GM19328 (cell line): ENCODE results near the gene RAB29.

Experiments
- ATAC-seq: cut with Tn5 transposase; IDR thresholded peaks from one replicate; pipeline ENCODE4 v1.9.1; 2021; ENCODE audit warnings: mild to moderate bottlenecking, moderate library complexity; ENCODE audit not compliant: unreplicated experiment

RAB29 gene

DNA sequence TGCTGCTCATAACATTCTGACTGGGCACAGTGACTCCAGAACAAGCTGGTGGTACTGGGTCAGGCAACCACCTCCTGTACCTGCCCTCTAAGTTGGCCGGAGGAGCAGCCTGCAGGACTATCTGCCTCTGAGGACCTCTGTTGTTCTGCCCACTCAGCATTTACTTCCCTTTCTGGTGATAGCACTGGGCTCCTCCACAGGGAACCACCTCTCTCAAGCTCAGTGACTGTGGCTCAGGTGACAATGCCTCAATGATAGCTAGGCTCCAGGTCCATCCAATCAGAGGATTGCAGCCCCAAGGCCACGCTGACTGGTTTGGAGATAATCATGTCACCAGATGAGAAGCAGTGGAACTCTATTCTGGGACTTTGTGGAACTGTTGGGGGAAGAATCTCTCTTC is 21.9 kb upstream of the RAB29 start:
- ATAC-seq = no peak

DNA sequence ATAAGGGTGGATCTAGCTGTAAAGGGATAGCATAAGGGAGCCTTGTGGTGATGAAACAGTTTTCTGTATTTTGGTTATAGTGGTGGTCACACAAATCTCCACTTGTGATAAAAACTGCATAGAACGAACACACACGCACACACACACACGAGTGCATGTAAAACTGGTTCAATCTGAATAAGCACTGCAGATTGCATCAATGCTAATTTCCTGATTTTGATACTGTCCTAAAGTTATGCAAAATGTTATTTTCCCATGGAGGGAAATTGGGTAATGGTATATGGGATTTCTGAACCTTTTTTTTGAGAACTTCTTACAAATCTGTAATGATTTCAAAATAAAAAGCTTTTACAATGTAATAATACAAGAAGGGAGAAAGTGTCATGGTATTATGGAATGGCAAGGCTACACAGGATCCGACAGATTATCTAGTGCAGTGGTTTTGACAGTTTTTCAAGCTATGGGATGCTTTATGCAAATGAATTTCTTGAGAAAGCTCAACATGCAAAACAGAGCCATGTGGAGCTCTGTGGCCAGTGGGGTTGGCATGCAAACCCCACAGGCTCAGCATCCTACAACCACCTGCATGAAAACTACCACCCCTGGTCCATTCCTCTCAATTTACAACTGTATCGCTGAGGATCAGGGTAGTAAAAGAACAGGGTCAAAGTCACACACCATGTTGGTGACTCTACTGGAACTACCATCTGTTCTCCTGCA is 18.9 kb upstream of the RAB29 start:
- ATAC-seq = no peak

DNA sequence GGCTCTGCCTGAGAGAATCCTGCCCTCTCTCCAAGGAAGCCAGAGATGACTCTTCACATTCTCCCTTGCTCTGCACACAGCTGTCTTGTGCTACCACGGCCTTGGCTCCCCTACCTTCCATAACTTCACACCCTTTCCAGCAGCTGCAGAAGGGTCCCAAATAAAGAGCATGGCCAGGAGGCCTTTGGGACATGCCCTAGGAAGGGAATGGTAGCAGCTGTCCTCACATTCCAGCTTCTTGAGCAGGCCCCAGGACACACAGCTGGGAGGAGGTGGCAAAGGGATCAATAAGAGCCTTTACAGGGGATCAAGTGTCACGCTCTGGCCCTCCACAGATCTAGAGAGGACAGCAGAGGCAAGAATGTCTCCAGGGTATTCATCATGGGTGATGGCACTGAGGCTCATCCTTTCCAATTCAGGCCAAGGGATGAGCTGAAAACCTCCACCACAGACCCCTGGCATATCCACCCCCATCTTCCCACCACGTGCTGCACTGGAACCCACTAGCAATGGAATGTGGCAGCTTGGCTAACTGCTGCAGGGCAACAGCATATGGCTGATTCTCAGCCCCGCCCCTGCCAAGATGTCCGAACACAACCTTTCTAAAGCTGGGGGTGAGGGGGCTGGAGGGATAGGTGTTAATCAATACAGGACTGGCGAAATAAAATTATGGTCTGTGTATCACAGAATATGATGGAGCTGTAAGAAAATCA is 17.8 kb upstream of the RAB29 start:
- no peak for ATAC-seq

DNA sequence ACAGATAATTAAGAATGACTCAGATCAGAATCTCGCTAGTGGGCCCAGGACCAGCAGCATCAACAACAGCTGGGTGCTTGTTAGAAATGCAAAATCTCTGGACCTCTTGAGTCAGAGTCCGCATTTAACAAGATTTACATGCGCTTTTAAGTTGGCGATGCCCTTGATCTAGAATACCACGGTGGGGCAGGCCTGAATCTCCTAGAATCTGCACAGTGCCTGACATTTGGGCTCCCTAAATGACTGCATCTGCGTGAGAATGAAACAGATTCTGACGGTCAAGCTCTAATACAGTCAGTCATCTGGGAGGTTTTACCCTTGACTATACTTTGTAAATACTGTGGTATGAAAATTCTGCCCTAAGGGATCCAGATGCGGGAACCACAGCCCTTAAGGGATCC is 17.2 kb upstream of the RAB29 start:
- ATAC-seq = no peak

DNA sequence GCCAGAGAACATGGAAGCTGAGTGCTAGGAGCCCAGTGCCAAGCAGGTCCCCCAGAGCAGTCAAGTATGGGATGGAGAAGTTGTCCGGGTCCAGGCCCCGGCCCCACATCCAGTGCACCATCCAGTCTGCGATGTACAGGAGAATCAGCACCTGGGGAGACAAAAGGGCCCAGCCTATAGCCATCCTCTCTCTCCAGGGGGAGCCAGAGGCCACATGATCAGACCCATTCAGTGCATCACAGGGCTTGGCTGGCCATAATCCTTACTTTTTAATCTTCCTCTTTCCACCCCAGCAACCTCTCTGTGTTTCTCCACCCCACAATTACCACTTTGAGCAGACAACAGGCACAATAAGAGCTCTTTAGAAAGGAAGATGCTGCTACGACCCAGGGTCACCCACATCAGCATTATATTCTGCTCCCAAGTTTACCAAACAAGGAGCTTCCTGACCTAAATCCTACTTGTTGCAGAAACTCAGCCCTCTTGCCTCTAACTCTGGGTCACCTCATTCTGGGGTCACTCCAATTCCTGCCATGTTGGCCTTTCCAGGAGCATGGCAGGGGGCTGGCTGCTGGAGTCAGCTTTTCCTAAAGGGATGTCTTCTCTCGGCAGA is 16.4 kb upstream of the RAB29 start:
- no peak for ATAC-seq

DNA sequence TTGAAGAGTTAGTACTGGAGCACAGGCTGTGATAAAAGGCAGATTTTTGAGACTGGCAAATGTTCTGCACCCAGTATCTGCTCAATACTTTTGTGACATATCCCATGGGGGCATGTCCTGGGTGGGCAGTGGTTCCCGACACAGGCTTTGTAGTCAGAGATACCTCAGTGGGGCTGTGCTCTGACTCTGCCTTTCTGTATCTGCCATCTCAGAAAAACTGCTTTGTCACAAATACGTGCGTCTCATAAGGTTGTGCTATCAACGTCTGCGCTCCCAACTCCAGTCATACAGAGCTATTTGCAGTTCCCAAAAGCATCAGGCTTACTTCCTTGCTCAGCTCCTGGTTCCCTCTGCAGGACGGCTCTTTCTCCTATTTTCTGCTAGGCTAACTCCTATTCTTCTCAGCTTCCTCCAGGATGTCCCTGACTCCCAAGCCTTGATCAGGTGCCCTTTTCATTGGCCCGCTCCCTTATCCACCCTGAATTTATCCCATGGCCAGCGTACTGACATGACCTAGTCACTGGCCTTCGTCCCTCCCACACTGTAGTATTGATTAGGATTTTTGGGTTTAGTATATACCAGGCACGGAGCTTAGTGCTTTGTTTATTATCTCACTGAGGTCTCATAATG is 12.1 kb upstream of the RAB29 start:
- no peak for ATAC-seq

DNA sequence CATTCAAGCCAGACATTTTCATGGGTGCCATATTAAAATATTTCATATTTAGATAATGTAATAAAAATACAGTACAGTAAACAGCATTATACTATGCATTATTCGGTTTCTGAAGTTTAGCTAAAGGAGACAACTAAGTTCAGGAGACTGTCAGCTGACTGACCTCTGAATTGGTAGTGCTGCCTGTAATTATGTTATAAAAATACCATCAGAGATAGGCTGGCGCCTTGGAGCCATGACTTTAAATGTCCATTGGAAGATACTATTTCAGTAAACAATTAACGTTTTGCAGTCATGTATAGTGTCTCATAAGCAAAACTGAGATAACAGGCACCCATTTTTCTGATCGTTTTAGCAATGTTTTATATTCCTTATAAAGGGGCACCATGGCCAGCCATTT is 11.3 kb upstream of the RAB29 start:
- ATAC-seq = no peak

DNA sequence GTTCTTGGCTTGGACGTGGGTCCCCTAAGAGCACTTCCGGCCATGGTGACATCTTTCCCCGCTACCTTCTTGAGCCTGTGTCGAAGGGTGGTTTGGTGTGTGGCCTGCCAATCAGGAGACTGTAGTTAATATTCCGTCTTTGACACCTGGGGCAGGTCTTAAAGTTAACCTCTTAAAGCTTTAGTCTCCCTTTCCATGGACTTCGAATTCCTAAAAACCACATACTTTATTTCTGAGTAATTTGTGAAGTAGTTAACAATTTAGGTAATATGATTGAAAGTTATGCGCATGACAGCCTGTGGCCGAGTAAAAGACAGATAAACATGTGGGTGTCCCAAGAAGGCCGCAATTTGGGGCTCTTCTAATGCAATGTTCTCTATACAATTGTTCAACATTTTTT is 10.2 kb upstream of the RAB29 start:
- ATAC-seq = no peak

DNA sequence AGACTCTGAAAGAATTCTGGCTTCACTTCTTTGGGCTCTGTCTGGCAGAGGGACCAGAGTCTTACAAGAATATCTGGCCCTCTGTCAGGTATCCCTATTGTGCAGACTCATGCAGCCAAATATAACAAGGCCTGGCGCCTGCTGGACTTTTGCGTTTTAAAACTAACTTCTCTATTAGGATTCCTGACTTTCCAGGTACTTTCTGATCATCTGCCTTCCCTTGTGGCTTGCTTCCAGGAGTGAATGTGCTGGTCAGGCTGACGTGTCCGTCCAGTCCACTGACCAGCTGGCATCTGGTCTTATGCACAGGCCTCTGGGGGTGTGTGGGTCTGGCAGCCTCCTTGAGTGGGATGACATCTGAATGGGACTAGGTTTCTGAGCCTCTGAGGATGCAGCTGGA is 8.6 kb upstream of the RAB29 start:
- no peak for ATAC-seq

DNA sequence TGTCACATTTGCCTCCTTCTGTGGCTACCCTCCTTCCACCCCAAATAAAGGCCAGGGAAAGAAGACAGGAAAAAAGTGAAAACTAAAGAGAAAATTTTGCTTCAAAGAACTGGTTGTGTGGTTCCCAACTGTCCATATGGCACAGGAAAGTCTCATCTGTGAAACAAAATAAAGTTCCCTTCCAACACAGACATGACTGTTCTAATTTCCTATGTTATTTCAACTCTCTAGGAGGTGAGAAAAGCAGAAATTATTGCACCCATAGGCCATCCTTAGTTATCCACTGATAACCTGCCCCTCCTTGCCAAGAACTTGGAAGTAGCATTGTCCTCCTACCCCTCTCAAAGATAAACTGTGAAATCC is 8.1 kb upstream of the RAB29 start:
- ATAC-seq = no peak

DNA sequence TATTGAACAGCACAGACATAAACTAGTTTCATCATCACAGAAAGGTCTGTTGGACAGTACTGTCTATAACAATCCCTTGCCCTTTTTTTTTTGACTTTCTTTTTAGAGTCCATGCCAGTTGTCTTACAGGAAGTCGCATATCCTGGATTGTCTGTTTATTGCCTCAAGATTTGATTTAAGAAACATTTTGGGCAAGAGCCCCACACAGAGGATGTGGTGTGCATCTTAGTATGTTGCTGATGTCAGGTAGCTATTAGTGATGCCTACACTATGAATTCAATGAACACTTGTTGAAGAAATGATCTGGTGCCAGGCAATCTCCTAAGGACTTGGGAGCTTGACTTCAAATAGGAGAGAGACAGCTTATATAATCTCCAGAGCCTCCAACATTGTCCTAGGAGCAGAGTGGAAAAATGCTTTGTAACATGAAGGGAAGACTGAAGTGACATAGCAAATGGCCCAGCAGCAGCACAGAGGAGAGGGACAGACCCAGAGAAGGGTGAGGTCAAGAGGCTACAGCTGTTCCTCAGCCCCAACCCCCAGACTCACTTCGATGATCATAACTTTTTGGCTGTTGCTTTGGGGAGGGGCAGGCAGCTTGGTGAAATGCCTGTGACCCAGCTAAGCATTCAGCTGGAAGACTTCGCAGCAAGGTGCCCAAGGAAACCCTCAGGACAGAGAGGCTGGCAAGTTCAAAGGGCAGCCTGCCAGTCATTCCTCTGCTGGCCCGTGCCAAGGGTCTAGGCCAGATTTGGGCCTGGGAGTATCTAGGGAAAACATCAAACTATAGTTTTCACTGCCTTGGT is 7.5 kb upstream of the RAB29 start:
- no peak for ATAC-seq

DNA sequence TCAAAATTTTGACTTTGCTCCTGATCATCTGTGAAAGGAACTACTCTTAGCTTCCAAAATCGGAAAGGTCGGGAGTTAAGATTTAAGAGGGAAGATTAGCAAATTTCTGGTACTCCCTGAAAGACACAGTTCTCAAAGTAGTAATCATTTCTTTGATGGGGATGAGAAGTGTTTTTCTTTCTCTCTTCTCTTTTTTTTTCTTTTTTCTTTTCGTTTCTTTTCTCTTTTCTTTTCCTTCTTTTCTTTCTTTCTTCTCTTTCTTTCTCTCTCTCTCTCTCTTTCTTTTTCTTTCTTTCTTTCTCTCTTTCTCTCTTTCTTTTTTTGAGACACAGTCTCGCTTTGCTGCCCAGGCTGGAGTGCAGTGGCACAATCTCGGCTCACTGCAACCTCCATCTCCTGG is 5.1 kb upstream of the RAB29 start:
- no peak for ATAC-seq

DNA sequence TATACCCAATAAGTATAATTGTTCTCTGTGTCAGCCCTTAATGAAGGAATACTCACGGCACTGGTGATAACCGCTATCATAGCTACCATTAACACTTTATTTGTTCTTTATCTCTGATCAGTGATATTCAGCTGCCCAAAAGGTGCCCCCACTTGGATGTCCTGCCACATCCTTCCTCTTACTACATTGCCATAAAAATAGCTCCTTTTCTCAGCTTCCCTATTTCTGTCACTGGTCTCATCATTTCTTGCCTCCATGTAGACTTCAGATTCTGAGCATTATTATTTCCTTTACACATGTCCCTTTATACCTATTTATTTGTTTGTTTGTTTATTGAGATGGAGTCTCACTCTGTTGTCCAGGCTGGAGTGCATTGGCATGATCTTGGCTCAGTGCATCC is 2.7 kb upstream of the RAB29 start:
- no peak for ATAC-seq

DNA sequence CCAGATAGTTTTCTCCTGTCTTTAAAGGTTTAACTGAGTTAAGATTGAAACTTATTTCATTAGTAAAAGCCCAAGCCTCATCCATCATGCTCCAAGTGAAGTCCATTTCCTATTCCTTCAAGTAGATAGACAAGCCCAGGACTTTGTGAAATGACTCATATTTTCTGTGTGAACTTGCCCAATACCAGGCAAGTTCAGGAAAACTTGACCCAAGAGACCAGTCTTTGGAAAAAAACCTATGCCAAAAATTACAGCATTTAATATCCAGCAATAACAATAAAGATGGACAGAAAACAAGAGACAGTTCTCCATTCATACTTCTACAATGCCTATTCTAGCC is 405 bp upstream of the RAB29 start:
- ATAC-seq = no peak

DNA sequence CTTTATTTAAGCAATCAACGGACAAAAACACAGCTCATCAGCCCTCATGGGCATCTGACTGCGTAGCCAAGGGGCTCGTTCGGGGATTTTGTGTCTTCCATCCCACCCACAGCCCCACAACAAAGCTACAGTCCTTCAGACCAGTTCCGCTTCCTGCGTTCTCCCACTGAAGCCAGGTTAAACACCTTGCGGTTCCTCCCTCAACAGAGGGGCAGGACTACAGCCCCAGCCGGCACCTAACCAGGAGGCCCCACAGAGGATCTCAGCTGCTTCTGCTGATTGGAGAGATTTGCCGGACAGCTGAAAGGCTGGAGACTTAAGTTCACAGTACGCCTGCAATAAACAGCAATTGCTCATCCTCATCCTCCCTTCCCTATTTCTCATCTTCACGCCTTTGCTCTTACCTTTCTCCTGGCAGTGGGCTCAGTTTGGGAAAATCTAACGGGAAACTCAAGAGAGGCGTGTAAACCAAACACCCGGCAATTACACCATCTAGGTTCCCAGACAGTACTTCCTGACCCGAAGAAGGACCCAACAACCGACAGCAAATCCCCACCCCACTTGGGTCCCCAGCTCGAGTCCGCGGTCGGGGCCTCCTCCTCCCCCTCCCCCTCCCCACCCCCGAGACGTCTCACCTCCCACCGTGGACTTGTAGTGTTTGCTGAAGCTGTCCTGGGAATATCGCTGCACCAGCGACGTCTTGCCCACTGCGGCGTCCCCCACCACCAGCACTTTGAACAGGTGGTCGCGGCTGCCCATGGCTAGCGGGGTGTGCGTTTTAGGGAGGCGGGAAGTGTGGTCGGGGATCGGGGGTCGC is 876 bp downstream of the RAB29 start:
- ATAC-seq = no peak

DNA sequence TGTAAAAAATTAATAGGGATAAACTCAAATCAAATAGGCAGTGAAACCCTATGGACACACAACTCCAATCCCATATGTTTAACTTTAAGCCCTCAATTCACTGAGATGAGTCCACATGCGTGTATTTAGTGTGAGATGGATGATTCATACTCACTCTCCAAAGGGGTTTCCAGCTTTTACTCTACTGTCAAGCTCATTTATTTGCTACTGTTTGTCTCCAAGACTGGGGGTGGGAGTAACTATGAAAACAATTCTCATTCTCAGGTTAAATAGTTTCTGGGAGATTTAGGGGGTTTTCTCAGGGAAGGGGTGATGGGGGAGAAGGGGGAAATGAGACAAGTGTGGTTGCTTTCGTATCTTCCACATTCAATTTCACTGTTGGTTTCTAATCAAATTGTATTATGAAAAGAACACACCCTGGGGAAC is 2.7 kb downstream of the RAB29 start:
- no peak for ATAC-seq

DNA sequence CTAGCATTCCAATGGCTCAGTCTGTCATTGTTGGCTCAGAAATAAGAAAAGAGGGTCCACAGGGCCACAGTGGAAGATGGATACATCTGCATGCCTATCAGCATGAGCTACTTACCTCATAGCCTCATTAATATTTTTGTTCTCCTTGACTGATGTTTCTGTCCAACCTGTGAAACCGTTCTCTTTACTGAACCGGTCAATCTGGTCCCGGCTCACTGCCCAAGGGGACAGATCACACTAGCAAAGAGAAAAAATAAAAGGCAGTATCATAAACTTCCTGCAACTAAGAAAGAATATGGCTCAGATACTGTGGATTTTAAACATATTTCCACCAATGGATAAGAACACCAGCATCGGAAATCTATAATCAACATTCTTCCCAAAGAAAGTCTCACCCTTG is 4.7 kb downstream of the RAB29 start:
- no peak for ATAC-seq

DNA sequence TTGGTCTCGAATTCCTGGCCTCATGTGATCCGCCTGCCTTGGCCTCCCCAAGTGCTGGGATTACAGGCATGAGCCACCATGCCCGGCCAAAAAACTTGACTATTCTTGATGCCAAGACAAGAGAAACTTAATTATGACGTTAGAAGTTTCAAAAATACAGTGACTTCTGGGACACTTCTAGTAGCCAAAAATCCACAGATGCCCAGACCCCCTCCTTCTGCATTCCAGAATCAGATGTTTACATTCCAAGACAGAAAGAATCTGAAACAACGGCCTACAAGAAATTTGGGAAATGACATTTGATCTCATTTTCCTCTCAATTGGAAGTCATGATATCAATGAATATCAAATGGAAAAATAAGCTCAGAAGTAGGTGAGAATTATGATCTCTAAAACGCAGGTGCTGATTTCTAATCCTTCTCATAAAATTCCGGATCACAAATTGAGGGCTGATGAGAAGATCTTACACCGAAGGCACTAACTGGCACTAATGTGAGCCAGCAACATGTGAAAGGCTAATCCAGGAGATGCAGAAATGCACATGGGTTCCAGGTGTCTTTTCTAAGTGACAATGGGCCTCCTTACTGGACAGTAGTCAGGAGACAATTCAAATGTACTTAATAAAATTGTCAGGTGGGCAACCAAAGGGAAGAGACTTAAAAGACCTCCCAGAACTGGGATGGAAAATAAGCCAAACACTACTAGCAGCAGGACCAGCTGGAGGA is 5.5 kb downstream of the RAB29 start:
- no peak for ATAC-seq

DNA sequence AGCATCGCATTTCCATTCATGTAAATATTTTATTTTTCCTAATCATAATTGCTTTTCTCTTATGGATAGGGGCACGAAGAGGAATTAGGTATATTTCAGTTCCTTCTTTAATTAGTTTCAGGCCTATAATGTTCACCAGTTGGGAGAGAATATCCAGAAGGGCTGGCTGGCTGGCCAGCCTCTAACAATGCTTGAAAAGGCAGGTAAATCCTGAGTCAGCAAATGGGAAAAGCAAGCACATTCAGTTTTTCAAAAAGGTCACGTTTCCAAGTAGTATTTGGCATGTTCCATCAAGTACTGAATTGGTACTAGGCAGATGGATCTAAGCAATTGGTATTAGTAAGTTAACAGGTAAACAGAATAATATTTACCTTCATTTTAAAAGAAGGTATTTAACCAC is 8.0 kb downstream of the RAB29 start:
- ATAC-seq = no peak

DNA sequence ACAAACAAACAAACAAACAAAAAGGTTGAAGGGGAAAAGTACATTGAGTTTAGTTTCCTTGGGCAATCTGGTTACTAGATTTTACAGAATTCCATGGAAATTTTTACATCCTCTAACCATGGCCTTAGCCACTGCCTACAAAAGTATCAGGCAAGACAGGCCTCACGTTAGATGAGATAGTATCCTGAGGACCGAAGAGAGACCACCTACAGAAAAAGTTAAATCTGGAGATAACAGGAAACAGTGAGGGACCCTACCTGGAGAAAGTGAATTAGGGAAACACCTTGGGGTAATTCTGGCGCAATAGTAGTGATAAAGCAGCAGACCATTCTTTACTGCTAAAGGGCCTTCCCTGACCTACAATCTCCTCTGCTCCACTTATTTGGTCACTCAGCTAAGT is 8.7 kb downstream of the RAB29 start:
- no peak for ATAC-seq
